ENCODE data around the gene BOD1L1.

The BOD1L1 gene

DNA sequence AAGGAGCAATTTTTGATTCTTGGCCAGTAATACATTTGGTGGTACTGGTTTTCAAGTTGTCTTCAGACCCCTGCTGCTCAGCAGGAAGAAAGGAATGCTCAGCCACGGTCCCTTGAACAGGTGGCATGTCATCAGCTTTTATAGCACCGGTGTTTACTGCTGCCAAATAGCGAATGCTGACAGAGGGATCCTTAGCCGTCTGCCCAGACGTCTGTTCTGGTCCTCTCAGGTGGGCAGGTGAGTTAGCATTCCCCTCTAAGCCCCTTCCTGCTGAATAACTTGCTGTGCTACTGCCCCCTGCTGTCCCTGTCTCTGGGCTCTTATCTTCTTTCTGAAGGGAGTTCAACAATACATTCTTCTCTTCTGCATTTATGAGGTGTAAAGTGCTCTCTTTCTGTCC, 28.4 kb downstream of the BOD1L1 start:
- no peak for DNase-seq (ENCODE audit: low read depth, low spot score)
- POLR2A ChIA-PET = no interaction called here
- CTCF ChIA-PET = no interaction called here
- TF ChIP-seq, protein P1, sequence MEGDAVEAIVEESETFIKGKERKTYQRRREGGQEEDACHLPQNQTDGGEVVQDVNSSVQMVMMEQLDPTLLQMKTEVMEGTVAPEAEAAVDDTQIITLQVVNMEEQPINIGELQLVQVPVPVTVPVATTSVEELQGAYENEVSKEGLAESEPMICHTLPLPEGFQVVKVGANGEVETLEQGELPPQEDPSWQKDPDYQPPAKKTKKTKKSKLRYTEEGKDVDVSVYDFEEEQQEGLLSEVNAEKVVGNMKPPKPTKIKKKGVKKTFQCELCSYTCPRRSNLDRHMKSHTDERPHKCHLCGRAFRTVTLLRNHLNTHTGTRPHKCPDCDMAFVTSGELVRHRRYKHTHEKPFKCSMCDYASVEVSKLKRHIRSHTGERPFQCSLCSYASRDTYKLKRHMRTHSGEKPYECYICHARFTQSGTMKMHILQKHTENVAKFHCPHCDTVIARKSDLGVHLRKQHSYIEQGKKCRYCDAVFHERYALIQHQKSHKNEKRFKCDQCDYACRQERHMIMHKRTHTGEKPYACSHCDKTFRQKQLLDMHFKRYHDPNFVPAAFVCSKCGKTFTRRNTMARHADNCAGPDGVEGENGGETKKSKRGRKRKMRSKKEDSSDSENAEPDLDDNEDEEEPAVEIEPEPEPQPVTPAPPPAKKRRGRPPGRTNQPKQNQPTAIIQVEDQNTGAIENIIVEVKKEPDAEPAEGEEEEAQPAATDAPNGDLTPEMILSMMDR (IDR thresholded peaks at IDR 0.05; ENCODE audit: insufficient read depth, low read length, missing control alignments) = no peak
- H3K4me3 ChIP-seq (ENCODE audit: low read depth, low read length) = no peak overlapping the region

DNA sequence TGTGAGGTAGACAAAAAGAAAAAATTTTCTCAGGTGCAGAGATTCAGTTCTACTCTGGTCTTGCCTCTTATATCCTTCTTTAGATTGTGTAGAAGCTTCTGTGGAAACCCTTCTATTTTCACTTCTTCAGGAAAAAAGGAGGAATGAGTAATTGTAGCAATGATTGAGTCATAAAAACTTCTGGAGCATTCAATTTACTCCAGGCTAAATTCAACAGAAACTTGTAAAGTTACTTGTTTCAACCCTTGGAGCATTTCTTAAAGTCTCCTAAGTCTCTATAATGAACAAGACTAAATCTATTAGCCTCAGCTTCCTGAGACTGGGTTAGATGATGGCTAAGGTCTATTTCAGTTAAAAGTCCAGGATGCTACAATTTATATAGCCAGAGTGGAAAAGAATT, 29.9 kb downstream of the BOD1L1 start:
- ChIA-PET CTCF (no interaction called here), POLR2A (no interaction called here)
- no peak overlapping the region for H3K4me3 ChIP-seq (ENCODE audit: low read depth, low read length)
- TF ChIP-seq, protein P1 (IDR thresholded peaks at IDR 0.05; ENCODE audit: insufficient read depth, low read length, missing control alignments) = no peak
- no peak for DNase-seq (ENCODE audit: low read depth, low spot score)

DNA sequence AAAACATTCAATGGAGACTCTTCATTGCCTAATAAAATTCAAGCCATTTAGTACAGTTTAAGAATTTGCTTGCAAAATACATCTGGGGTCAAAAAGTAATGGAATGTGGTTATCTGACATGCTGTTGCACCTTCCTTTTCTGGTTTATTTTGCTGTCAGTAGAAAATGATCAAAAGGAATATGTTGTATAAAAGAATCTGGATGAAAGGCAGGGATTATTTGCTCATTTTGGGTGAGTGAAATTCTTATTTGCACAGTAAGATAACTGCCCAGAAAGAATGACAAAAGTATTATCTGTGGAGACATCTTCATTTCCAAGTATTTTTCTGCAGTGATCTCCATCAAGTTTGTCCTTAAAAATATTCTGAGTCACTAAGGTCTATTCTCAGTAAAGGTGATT, 30.4 kb downstream of the BOD1L1 start:
- POLR2A ChIA-PET = no interaction called here
- CTCF ChIA-PET = no interaction called here
- no peak overlapping the region for H3K4me3 ChIP-seq (ENCODE audit: low read depth, low read length)
- no peak for DNase-seq (ENCODE audit: low read depth, low spot score)
- TF ChIP-seq, protein P1 (IDR thresholded peaks at IDR 0.05; ENCODE audit: insufficient read depth, low read length, missing control alignments) = no peak

DNA sequence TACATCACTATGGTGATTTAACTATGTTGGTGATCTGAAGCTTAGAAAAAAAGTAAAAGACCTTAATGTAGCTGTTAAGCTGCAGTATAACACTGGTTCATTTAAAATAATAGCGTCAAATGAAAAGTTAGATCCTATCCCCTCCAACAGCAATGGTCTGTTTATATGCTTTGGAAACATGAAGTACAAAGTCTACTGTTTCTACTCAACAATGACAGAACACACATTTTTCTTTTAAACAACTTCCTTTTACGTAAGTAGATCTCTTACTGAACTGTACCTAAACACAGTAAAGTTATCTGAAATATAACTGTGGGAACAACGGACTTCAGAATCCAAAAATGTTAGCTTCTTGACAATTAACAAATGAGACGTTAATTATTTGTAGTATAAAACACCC, 35.3 kb downstream of the BOD1L1 start:
- CTCF ChIA-PET = interaction anchor here (1.5 kb wide), 1 partner anchor 16 kb away, joined by 3 read pairs; no protein-coding TSS in a partner anchor
- POLR2A ChIA-PET = no interaction called here
- no peak for DNase-seq (ENCODE audit: low read depth, low spot score)
- TF ChIP-seq, protein P1 (IDR thresholded peaks at IDR 0.05; ENCODE audit: insufficient read depth, low read length, missing control alignments) = no peak
- H3K4me3 ChIP-seq (ENCODE audit: low read depth, low read length) = no peak overlapping the region

DNA sequence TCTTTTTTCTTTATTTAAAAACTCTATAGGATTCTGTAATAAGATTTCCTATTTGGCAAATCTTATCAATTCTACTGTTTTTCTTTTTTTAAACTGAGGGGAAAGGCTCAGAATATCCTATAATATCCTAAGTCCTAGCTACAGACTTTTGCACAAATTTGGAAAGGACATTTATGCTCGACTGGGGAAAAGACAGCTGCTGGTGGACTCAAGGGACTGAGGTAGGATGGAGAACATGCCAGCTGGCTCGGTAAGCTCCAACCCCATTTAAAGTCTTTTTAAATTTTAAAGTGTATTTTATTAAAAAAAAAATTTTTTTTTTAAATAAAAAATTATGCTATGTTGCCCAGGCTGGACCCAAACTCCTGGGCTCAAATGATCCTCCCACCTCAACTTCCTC, 36.8 kb downstream of the BOD1L1 start:
- DNase-seq (ENCODE audit: low read depth, low spot score) = no peak
- ChIA-PET CTCF (no interaction called here), POLR2A (no interaction called here)
- TF ChIP-seq, protein P1 (IDR thresholded peaks at IDR 0.05; ENCODE audit: insufficient read depth, low read length, missing control alignments) = no peak
- no peak overlapping the region for H3K4me3 ChIP-seq (ENCODE audit: low read depth, low read length)

DNA sequence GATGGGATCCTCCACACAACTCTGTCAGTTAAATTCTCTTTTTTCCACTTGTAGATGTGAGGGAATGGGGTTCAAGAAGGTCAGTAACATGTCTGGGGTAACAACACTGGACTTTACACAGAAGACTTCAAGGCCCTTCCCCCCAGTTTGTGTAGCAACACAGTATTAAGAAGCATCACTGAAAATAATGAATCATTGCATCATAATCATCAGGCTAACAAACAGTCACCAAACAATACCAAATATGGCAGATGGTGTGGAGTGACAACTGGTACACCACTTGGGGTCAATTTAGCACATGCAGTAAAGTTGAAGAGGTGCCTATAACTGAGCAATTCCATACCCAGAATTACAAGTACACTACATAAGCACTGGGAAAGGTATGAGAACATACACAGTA, 38.6 kb downstream of the BOD1L1 start:
- ChIA-PET POLR2A (no interaction called here), CTCF (no interaction called here)
- TF ChIP-seq, protein P1 (IDR thresholded peaks at IDR 0.05; ENCODE audit: insufficient read depth, low read length, missing control alignments) = no peak
- DNase-seq (ENCODE audit: low read depth, low spot score) = no peak
- H3K4me3 ChIP-seq (ENCODE audit: low read depth, low read length) = no peak overlapping the region

Measured in AG04449 (cell line).